IPS DF 4.7 (cell line): ENCODE results near the gene TTLL11.

Experiments
- DNase-seq: peaks from one replicate; pipeline ENCODE4 v3.0.0-alpha.2; 2013; ENCODE audit warnings: low spot score; ENCODE audit errors: extremely low read depth

TTLL11 gene

GRCh38 chr9:121774715-121775613 lies 318.1 kb downstream of the TTLL11 start:
- no peak for DNase-seq

- no peak for DNase-seq
Observed at GRCh38 chr9:121773954-121774714, 319.0 kb downstream of the TTLL11 start.

DNA sequence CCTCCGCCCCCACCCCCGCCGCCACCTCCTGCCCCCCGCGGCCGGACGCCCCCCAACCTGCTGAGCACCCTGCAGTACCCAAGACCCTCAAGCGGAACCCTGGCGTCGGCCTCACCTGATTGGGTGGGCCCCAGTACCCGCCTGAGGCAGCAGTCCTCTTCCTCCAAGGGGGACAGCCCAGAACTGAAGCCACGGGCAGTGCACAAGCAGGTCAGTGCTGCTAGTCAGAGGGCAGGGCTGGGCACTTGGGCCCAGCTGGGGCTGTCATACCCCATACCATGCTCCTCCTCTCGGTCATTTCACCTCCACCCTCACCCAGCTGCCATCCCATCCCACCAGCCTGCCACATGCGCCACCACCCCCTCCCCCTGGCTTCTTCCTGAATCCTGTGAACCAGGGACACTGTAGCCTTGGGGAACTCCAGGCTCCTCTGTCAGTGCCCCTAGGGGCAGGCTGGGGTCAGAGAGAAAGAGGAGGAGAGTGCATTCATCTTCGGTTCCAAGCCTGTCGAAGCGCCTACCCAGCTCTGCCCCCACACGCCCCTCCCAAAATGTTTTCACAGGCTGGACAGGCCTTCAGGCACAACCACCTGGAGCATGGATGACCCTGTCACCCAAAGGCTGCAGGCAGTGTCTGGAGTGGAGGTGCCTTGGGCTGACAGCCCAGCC lies 319.7 kb downstream of the TTLL11 start:
- no peak for DNase-seq

- DNase-seq = no peak
Observed at GRCh38 chr9:121772600-121773285, 320.4 kb downstream of the TTLL11 start.
